Measurements from ENCODE around the gene PLSCR2. TPM values are rescaled to one million over a fixed set of nuclear protein-coding genes. Genes with fewer than 3 reads are reported as not detected.
"Not testable (repeated sequence)": the region's sequence is repeated elsewhere in the genome, so short reads cannot be mapped to it uniquely, and the experiment has no call there.

PLSCR2 gene
- total RNA-seq, 1 donor from 2014 or later: 2.6 TPM

- DNase-seq (ENCODE audit: low spot score): no peak
These were observed 47.3 kb downstream of the PLSCR2 start for GRCh38 chr3:146421819-146422759.

DNA sequence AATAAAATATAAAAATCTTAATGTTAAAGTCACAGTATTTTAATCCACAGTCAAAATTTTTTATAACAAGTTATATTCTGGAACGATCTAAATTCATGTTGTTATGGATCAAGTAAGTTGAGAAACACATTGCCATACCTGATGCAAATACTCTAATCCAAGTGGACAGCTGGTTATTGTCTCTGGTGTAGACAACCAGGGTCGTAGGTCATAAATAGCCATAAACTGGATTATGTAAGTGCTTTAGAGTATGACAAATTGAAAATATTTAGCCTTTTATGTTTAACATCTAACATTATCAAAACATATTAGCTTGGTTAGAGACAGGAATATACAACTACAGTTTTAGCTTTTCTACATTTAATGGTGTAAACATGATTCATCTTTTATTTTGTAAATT is 53.0 kb downstream of the PLSCR2 start:
- DNase-seq (ENCODE audit: low spot score): no peak

- DNase-seq (ENCODE audit: low spot score): no peak
These were observed 55.4 kb downstream of the PLSCR2 start for GRCh38 chr3:146414010-146414409.

DNA sequence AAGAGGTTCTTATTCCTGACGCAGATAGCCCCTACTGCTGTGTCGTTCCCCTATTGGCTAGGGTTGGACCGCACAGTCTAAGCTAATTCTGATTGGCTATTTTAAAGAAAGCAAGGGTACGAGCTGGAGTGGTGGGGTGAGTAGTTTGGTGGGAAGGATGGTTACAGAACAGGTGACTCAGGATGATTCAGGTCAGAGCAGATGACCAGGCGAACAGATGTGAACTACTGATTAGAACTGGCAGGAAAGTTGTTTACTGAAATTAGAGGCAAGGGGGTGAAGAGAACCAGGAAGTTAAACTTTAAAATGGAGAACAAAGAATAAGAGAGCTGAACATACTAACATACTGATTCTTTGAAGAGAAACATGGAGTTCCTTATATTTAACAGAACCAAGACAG is 56.6 kb downstream of the PLSCR2 start:
- DNase-seq (ENCODE audit: low spot score): not testable (repeated sequence)

DNA sequence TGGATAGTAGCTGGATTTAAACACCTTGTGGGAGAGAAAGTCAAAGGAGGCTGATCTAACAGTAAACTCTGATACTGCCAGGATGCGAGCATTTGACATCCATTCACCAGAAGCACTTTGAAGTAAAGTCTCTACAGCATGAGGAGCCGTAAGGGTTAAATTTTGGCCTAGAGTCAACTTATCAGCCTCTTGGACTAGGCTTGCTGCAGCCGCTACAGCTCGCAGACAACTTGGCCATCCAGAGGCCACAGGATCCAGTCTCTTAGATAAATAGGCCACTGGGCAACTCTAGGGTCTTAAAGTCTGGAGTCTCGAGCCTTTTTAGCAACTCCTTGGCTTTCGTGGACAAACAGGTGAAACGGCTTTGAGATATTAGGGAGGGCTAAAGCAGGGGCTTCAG is 61.4 kb downstream of the PLSCR2 start:
- DNase-seq (ENCODE audit: low spot score): no peak

DNA sequence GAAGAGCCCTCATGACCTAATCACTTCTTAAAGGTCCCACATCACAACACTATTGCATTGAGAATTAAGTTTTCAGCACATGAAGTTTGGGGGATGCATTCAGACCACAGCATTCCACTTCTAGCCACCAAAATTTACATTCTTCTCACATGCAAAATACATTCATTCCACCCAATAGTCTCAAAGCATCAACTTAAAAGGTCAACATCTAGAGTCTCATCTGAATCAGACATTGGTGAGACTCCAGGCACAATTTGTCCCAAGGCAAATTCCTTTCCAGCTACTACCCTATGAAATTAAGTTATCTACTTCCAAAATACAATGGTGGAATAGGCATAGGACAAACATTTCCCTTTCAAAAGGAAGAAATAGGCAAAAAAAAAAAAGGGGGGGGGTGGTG is 64.9 kb downstream of the PLSCR2 start:
- no peak for DNase-seq (ENCODE audit: low spot score)

- DNase-seq (ENCODE audit: low spot score): no peak
These were observed 65.6 kb downstream of the PLSCR2 start for GRCh38 chr3:146403792-146404191.

- no peak for DNase-seq (ENCODE audit: low spot score)
These were observed 72.6 kb downstream of the PLSCR2 start for GRCh38 chr3:146396792-146397191.

DNA sequence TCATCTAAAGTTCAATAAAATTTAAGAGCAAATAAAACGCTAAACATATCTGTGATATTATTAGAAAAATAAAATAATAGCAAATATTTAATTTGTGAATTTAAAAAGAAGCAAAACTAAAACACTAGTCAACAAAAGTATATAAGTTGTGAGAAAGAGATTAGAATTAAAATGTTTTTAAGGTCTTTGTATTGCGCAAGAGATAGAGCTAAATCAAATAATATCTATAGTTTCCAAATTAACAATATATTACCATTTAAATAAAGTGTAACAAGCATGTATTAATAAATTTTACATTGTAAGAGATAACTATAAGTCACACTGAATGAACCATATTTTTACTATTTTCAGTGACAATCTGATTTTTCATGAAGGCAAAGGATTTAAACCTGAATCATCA is 74.2 kb downstream of the PLSCR2 start:
- no peak for DNase-seq (ENCODE audit: low spot score)

- no peak for DNase-seq (ENCODE audit: low spot score)
These were observed 78.4 kb downstream of the PLSCR2 start for GRCh38 chr3:146390957-146391356.

- DNase-seq (ENCODE audit: low spot score): no peak
These were observed 79.2 kb downstream of the PLSCR2 start for GRCh38 chr3:146390006-146390772.

- DNase-seq (ENCODE audit: low spot score): no peak
These were observed 81.8 kb downstream of the PLSCR2 start for GRCh38 chr3:146387566-146387965.

DNA sequence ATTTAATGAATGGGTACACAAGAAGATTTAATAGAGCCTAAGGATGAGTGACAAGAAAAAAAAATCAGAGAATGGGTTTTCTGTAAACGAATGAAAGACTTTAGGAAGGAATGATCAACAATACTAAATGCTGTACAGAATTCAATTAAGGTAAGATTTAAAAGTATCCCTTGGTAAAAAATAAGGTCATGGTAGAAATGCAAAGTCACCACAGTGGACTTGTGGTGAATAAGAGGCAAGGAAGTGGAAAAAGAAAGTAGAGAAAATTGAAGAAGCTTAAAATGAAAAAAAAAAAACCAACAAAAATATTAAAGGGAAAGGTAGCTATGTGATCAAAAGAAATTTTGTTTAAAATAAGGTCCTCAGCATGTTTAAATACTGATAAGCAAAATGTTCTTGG is 82.4 kb downstream of the PLSCR2 start:
- DNase-seq (ENCODE audit: low spot score): no peak

GRCh38 chr3:146384786-146385185 is 84.6 kb downstream of the PLSCR2 start:
- no peak for DNase-seq (ENCODE audit: low spot score)

Other genes starting within 250 kb of the PLSCR2 start
- 26.6 TPM for gene PLSCR4, start 218.5 kb downstream of the PLSCR2 start, total RNA-seq
- gene PLSCR1, start 75.0 kb upstream of the PLSCR2 start, total RNA-seq: 136 TPM
- gene PLSCR5, start 135.8 kb upstream of the PLSCR2 start, total RNA-seq: not detected